CD4-positive, alpha-beta T cell treated with Interleukin-15 for 1 hour (primary cell): Measurements from ENCODE around the gene GABRG3.

Experiments used
- DNase-seq: peaks from one replicate; pipeline ENCODE4 v3.0.0-alpha.2; 2020

GABRG3 gene

GRCh38 chr15:26970712-26971210 lies at the start of gene GABRG3:
Gene GABRG3, plus strand, starts transcription at chr15:26971181.
- no peak for DNase-seq

GRCh38 chr15:26921433-26921832 lies 49.5 kb upstream of the GABRG3 start:
- no peak for DNase-seq

GRCh38 chr15:26926081-26926480 lies 44.9 kb upstream of the GABRG3 start:
- DNase-seq, result no peak

- DNase-seq, result no peak
Measured at GRCh38 chr15:26928051-26928450, 42.9 kb upstream of the GABRG3 start.

DNA sequence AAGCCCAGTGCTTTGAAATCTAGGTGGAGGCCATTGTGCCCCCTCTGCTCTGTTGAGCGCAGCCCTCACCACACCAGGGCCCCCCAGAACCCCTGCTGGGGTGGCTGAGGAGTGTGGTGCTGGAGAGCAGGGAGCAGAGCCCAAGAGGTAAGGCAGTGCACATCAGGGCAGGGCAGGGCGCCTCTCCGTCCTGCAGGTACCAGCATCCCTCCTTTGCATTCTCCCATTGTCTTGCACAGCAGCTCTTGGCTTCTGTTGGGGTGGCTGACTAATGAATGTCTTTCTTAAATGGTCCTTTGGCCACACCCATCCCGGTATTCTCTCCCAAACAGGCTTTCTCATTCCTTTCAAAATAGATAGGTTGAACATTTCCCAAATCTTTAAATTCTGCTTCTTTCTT lies 41.4 kb upstream of the GABRG3 start:
- DNase-seq, result no peak

DNA sequence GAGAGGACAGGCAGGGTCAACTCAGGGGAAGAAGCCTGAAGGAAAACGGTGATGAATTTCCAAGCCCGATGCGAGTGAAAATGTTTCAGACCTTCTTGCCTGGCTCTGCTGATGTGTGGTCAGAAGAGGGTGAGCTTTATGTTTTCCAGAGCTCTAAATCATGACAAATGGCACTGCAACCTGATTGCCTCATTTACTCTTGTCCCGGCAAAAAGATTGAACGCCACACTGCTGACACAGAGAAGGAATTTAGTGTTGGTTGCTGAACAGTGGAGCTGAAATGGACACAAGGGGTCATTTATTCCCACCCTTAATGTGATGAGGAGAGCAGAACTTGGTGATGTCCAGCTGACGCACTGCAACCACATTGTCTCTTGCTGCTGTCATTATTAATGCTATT lies 36.1 kb upstream of the GABRG3 start:
- DNase-seq, result no peak

GRCh38 chr15:26935322-26935721 lies 35.7 kb upstream of the GABRG3 start:
- DNase-seq, result no peak

GRCh38 chr15:26936502-26936901 lies 34.5 kb upstream of the GABRG3 start:
- no peak for DNase-seq

- DNase-seq, result no peak
Measured at GRCh38 chr15:26937134-26937533, 33.8 kb upstream of the GABRG3 start.

DNA sequence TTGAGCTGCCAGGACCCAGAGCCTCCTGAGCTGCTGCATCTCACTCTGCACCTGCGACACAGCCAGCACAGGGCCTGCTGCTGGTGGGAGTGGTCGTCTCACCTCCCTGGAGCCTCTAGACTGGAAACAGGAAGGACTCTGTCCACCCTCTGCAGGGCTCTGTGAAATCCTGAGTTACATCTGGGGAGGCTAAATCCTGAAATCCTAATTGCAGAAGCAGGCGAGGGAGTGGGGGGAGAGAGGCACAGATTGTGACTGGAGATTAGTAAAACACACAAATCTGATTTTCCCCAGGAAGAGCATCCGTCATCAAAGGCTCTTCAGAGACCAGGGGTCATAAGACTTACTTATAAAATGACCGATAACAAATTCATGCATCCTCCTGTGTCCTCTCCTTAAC lies 31.6 kb upstream of the GABRG3 start:
- DNase-seq, result no peak

GRCh38 chr15:26941489-26941888 lies 29.5 kb upstream of the GABRG3 start:
- no peak for DNase-seq

DNA sequence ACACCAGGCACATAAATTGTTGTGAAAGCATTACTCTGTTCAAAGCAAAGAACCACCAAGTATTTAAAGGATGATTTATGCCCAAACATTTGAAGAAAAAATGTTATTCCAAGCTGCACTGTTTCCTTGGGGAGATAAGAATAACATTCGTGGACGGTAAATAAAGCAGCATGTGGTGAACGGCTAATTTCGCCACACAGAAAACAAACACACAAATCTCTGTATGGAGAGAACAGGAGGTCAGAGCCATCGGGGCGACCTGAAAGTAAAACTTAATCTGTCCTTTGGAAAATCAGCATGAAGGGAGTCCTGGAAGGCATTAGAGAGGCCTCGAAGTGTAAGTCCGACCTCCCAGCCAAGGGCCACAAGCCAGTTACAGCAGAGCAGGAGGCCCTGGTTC lies 27.1 kb upstream of the GABRG3 start:
- no peak for DNase-seq

DNA sequence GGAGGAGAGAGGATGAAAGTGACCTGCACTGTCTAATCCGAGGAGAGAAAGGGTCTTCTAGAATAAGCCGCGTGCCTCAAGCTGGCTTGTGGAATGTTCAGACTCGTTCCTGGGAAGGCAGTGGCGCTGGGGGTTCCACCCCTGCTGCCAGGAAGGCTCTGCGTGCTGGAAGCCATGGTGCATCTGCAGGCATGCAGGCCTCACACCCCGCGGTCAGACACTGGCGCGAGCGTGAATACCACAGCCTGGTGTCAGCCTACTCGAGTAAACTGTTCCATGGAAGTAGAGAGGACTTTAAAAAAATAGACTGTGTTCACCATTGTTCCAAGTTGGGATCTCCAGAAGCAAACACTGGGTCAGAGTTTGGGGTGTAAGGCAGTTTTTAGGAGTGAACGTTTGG lies 25.9 kb upstream of the GABRG3 start:
- no peak for DNase-seq

GRCh38 chr15:26950001-26950400 lies 21.0 kb upstream of the GABRG3 start:
- no peak for DNase-seq

DNA sequence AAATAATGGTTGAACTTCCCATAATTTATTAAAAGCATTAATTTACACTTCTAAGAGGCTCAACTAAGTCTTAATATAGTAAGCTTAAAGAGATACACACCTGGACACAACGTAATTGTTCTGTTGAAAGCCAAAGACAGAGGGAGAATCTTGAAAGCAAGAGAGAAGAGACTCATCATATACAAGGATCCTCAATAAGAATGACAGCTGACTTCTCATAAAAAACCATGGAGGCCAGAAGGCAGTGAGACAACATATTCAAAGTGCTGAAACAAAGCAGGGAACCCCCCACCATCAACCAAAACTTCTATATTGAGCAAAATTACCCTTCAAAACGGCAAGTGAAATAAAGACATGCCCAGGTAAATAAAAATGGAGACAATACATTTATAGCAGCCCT lies 16.6 kb upstream of the GABRG3 start:
- DNase-seq, result no peak

- DNase-seq, result no peak
Measured at GRCh38 chr15:26967719-26968269, 3.2 kb upstream of the GABRG3 start.

GRCh38 chr15:26968806-26969205 lies 2.2 kb upstream of the GABRG3 start:
- DNase-seq, result no peak

GRCh38 chr15:26971271-26972018 lies 464 bp downstream of the GABRG3 start:
- DNase-seq, result no peak

GRCh38 chr15:26972636-26973035 lies 1.7 kb downstream of the GABRG3 start:
- DNase-seq, result no peak

GRCh38 chr15:26974120-26974780 lies 3.3 kb downstream of the GABRG3 start:
- DNase-seq, result no peak

- DNase-seq, result no peak
Measured at GRCh38 chr15:26981492-26981891, 10.5 kb downstream of the GABRG3 start.

DNA sequence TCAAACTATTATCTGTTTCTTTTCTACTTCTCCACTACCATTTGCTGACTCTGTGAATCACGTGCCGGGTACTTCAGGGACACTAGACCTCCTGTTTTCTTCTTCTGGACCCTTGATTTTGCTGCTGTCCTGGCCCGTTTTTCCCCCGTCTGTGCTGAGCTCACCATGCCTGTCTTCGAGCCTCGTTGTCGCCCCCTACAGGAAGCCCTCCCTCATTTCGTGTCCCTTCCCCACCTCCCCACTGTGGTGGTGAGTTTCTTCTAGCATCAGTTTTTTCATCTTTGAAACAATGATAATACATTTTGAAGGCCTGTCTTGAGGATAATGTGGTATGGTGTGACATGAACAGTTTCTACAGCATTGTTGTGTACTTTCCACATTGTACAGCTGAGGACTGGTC lies 12.8 kb downstream of the GABRG3 start:
- DNase-seq, result no peak

- no peak for DNase-seq
Measured at GRCh38 chr15:26985050-26985449, 14.1 kb downstream of the GABRG3 start.

GRCh38 chr15:26996250-26996649 lies 25.3 kb downstream of the GABRG3 start:
- no peak for DNase-seq
